Breast epithelium (tissue), 3 donors: ENCODE data around the gene SSU72.

Experiments used
- POLR2AphosphoS5 ChIP-seq, 3 donors: sonication (generic); formaldehyde crosslinking; IDR thresholded peaks; one replicate each; pipeline ENCODE4 v1.6.1; 2017; ENCODE audit warnings: antibody characterized with exemption in 3 of 3
- TF ChIP-seq, protein P1 (sequence below), 3 donors: fragments of 450-650 bp; IDR thresholded peaks; one replicate each; pipeline ENCODE4 v1.5.1; 2016 to 2017; ENCODE audit warnings: antibody characterized with exemption in 3 of 3, mild to moderate bottlenecking in 3 of 3, moderate library complexity in 3 of 3

DNA sequence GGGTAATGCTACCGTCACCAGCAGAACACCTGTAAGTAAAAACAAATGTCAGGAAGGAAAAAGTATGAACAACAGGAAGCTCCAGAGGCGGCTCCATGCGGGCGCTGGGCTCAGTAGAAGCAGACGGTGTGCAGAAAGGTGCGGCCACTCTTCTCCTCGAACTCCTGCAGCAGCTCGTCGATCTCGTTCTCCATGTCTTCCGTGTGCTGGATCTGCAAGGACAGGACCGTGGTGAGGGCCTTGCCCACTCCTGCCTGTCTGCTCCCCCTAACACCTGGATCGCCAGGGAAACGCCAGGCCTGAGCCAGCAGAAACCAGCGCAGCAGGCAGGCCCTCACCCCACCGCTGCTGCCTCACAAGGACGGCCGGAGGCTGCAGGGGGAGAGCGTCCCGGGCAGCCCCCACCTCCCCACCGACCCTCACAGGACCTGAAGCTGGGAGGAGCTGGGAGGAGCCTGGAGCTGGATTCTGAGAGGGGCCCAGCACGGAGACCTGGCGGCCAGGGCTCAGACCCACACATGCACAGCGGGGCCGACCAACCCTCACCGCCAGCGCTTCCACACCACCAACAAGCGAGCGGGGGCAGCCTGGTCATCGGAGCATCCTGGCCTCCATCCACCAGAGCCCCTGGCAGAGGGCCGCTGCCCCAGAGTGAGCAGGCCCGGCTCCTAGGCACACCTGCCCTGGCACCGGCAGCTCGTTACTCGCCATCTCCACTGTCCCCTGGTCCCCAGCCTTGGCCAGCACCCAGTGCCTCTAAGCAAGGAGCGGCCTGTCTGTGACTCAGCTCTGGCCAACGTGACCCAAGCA lies 32.5 kb downstream of the SSU72 start:
- TF ChIP-seq, protein P1, sequence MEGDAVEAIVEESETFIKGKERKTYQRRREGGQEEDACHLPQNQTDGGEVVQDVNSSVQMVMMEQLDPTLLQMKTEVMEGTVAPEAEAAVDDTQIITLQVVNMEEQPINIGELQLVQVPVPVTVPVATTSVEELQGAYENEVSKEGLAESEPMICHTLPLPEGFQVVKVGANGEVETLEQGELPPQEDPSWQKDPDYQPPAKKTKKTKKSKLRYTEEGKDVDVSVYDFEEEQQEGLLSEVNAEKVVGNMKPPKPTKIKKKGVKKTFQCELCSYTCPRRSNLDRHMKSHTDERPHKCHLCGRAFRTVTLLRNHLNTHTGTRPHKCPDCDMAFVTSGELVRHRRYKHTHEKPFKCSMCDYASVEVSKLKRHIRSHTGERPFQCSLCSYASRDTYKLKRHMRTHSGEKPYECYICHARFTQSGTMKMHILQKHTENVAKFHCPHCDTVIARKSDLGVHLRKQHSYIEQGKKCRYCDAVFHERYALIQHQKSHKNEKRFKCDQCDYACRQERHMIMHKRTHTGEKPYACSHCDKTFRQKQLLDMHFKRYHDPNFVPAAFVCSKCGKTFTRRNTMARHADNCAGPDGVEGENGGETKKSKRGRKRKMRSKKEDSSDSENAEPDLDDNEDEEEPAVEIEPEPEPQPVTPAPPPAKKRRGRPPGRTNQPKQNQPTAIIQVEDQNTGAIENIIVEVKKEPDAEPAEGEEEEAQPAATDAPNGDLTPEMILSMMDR (IDR thresholded peaks at IDR 0.05) = no peak
- no peak for TF ChIP-seq POLR2AphosphoS5 (IDR thresholded peaks at IDR 0.05)
